WTC11 (cell line): ENCODE results near the gene GPR135. TPM values are rescaled to one million over a fixed set of nuclear protein-coding genes. Genes with fewer than 3 reads are reported as not detected.

ENCODE experiments used
- ATAC-seq: fragments of 200-7000 bp; cut with Tn5 transposase; 2 replicates; pipeline ENCODE4 v1.10.0; 2021; ENCODE audit warnings: mild to moderate bottlenecking, moderate library complexity
- CTCF ChIA-PET: fragments of 300-600 bp; sonication (Branson Sonifier 250); formaldehyde crosslinking; loops from one replicate; lab custom pipeline; 2021; ENCODE audit warnings: antibody characterized with exemption; lab: Charles Lee
- POLR2A ChIA-PET: fragments of 350-600 bp; sonication (Branson Sonifier 250); formaldehyde crosslinking; loops from one replicate; lab custom pipeline; 2021; ENCODE audit warnings: antibody characterized with exemption; lab: Charles Lee
- DNase-seq: peaks from one replicate; pipeline ENCODE4 v3.0.0; 2021; ENCODE audit warnings: low spot score
- H3K27ac Mint-ChIP-seq: 2 replicates; pipeline ENCODE4 v1.8.0; 2021; ENCODE audit warnings: mixed read lengths
- H3K27me3 Mint-ChIP-seq: 2 replicates; pipeline ENCODE4 v1.8.0; 2021; ENCODE audit warnings: low read depth, mild to moderate bottlenecking, moderate library complexity, mixed read lengths
- H3K36me3 Mint-ChIP-seq: 2 replicates; pipeline ENCODE4 v1.8.0; 2021; ENCODE audit warnings: mixed read lengths
- H3K4me1 Mint-ChIP-seq: 2 replicates; pipeline ENCODE4 v1.8.0; 2022; ENCODE audit warnings: mixed read lengths
- H3K4me3 Mint-ChIP-seq: 2 replicates; pipeline ENCODE4 v1.8.0; 2021; ENCODE audit warnings: mild to moderate bottlenecking, moderate library complexity, mixed read lengths
- H3K9me3 Mint-ChIP-seq: 2 replicates; pipeline ENCODE4 v1.8.0; 2021; ENCODE audit warnings: mixed read lengths
- ATF3 ChIP-seq: sonication (generic); formaldehyde crosslinking; conservative IDR thresholded peaks from 2 replicates; pipeline ENCODE4 v1.8.1; 2022; ENCODE audit warnings: mild to moderate bottlenecking, missing genetic modification reagents
- CREB1 ChIP-seq: sonication (generic); formaldehyde crosslinking; IDR thresholded peaks from 2 replicates; pipeline ENCODE4 v1.8.0; 2023; ENCODE audit warnings: mild to moderate bottlenecking, missing genetic modification reagents
- ELF4 ChIP-seq: sonication (generic); formaldehyde crosslinking; IDR thresholded peaks from 2 replicates; pipeline ENCODE4 v1.8.1; 2022; ENCODE audit warnings: low read depth, mild to moderate bottlenecking, moderate library complexity, missing genetic modification reagents
- EMX1 ChIP-seq: fragments of 250-450 bp; sonication (Bioruptor Pico); IDR thresholded peaks from 2 replicates; pipeline ENCODE4 v1.8.0; 2021; ENCODE audit warnings: mild to moderate bottlenecking
- GABPB1 ChIP-seq: sonication (generic); formaldehyde crosslinking; IDR thresholded peaks from 2 replicates; pipeline ENCODE4 v1.8.1; 2023; ENCODE audit warnings: mild to moderate bottlenecking, missing genetic modification reagents
- GRHL2 ChIP-seq: fragments of 250-450 bp; sonication (Bioruptor Pico); IDR thresholded peaks from 2 replicates; pipeline ENCODE4 v1.8.0; 2022; ENCODE audit warnings: mild to moderate bottlenecking, moderate library complexity; ENCODE audit not compliant: insufficient replicate concordance, severe bottlenecking
- IRF2 ChIP-seq: sonication (generic); formaldehyde crosslinking; IDR thresholded peaks from 2 replicates; pipeline ENCODE4 v1.8.0; 2022; ENCODE audit warnings: low read depth, missing genetic modification reagents, borderline replicate concordance
- JAZF1 ChIP-seq: fragments of 250-450 bp; sonication (Bioruptor Pico); IDR thresholded peaks from 2 replicates; pipeline ENCODE4 v1.9.0; 2021; ENCODE audit warnings: moderate library complexity, mild to moderate bottlenecking, inconsistent platforms
- MXD4 ChIP-seq: fragments of 250-450 bp; sonication (Bioruptor Pico); IDR thresholded peaks from 2 replicates; pipeline ENCODE4 v1.8.0; 2021; ENCODE audit warnings: mild to moderate bottlenecking, moderate library complexity, borderline replicate concordance
- MYBL2 ChIP-seq: sonication (generic); formaldehyde crosslinking; IDR thresholded peaks from 2 replicates; pipeline ENCODE4 v1.8.1; 2023; ENCODE audit warnings: mild to moderate bottlenecking, moderate library complexity, missing genetic modification reagents
- RORB ChIP-seq: fragments of 250-450 bp; sonication (Bioruptor Pico); IDR thresholded peaks from 2 replicates; pipeline ENCODE4 v1.9.0; 2021; ENCODE audit warnings: mild to moderate bottlenecking
- TP53 ChIP-seq: sonication (generic); formaldehyde crosslinking; IDR thresholded peaks from 2 replicates; pipeline ENCODE4 v1.8.1; 2023; ENCODE audit warnings: mild to moderate bottlenecking, missing genetic modification reagents
- ZNF396 ChIP-seq: fragments of 250-450 bp; sonication (Bioruptor Pico); IDR thresholded peaks from 2 replicates; pipeline ENCODE4 v1.8.0; 2021; ENCODE audit warnings: mild to moderate bottlenecking, moderate library complexity, borderline replicate concordance
- ZNF423 ChIP-seq: fragments of 250-450 bp; sonication (Bioruptor Pico); IDR thresholded peaks from 2 replicates; pipeline ENCODE4 v2.1.2; 2022; ENCODE audit warnings: mild to moderate bottlenecking, moderate library complexity
- ZNF671 ChIP-seq: fragments of 250-450 bp; sonication (Bioruptor Pico); IDR thresholded peaks from 2 replicates; pipeline ENCODE4 v1.8.0; 2021; ENCODE audit warnings: mild to moderate bottlenecking
- total RNA-seq: library from RNA; stranded (reverse); gene quantifications from 3 replicates; pipeline ENCODE4 v1.2.3, GENCODE V29; 2021
- TF ChIP-seq, protein P1 (sequence below): fragments of 250-450 bp; sonication (Bioruptor Pico); IDR thresholded peaks from 2 replicates; pipeline ENCODE4 v1.9.0; 2021; ENCODE audit warnings: mild to moderate bottlenecking
- TF ChIP-seq, protein P2 (sequence below): sonication (generic); formaldehyde crosslinking; IDR thresholded peaks from 2 replicates; pipeline ENCODE4 v1.8.1; 2023; ENCODE audit warnings: mild to moderate bottlenecking, missing genetic modification reagents, moderate library complexity
- TF ChIP-seq, protein P3 (sequence below): sonication (generic); formaldehyde crosslinking; IDR thresholded peaks from 2 replicates; pipeline ENCODE4 v1.8.1; 2023; ENCODE audit warnings: mild to moderate bottlenecking, missing genetic modification reagents, borderline replicate concordance
- TF ChIP-seq, protein P4 (sequence below): sonication (generic); formaldehyde crosslinking; IDR thresholded peaks from 2 replicates; pipeline ENCODE4 v1.8.1; 2023; ENCODE audit warnings: mild to moderate bottlenecking, moderate library complexity, missing genetic modification reagents
- TF ChIP-seq, protein P5 (sequence below): fragments of 250-450 bp; sonication (Bioruptor Pico); IDR thresholded peaks from 2 replicates; pipeline ENCODE4 v1.8.0; 2021; ENCODE audit warnings: mild to moderate bottlenecking
- TF ChIP-seq, protein P6 (sequence below): sonication (generic); formaldehyde crosslinking; conservative IDR thresholded peaks from 2 replicates; pipeline ENCODE4 v1.8.1; 2023; ENCODE audit warnings: mild to moderate bottlenecking, low read depth, missing genetic modification reagents, moderate library complexity

The GPR135 gene
- total RNA-seq, 1 experiment from 2014 or later = 1.7 TPM

DNA sequence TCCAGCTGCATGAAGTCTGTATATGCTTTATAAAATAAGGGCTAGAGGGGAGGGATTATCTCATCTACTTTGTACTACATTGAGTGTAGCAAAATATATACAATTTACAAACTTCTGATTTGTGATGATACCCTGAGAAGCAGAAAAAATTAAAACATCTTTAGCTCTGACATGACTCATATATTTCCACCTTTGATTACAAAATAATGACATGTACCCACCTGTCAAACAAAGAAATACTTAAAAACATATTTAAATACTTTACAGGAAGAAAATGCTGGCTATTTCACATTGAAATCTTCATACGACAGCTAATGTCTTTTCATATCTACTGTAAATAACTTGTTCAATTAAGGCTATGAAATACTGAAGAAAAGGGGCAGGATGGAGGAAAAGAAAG is 3.3 kb downstream of the GPR135 start:
- ChIA-PET POLR2A (no interaction called here), CTCF (no interaction called here)
- TF ChIP-seq ATF3 = no peak
- H3K4me1 Mint-ChIP-seq = peaks cover 14% of the 10 kb centered on the region
- no peak for ATAC-seq
- H3K36me3 Mint-ChIP-seq = peaks cover 9% of the 10 kb centered on the region
- DNase-seq = no peak
- H3K4me3 Mint-ChIP-seq = no peak overlapping the region
- peaks cover 9% of the 10 kb centered on the region for H3K9me3 Mint-ChIP-seq
- no peak overlapping the region for H3K27ac Mint-ChIP-seq
- peaks cover 22% of the 10 kb centered on the region for H3K27me3 Mint-ChIP-seq

DNA sequence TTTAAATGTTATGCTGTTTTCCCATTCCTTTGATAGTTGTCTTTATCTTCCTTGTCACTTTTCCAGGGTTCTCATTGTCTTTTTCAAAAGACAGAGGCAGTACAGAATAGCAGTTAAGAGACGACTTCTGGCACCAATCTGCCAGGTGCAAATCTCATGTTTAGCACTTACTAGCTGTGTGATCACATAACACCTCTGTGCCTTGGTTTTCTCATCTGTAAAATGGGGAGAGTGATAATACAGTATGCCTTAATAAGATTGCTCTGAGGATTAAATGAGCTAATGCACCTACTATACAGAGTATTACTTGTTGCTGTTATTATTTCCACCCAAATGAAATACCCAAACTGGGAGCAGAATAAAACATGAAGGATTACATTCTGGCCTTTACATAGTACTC is 4.8 kb downstream of the GPR135 start:
- POLR2A ChIA-PET = no interaction called here
- Mint-ChIP-seq H3K27ac (no peak overlapping the region), H3K36me3 (peaks cover 19% of the 10 kb centered on the region), H3K4me1 (peaks cover 11% of the 10 kb centered on the region), H3K27me3 (peaks cover 16% of the 10 kb centered on the region), H3K9me3 (peaks cover 12% of the 10 kb centered on the region), H3K4me3 (no peak overlapping the region)
- no peak for DNase-seq
- no peak for TF ChIP-seq CREB1 (CRISPR knock-in tag)
- TF ChIP-seq GRHL2 (CRISPR knock-in tag) = no peak
- TF ChIP-seq MXD4 (CRISPR knock-in tag) = no peak
- TF ChIP-seq MYBL2 (CRISPR knock-in tag) = no peak
- no peak for TF ChIP-seq EMX1 (CRISPR knock-in tag)
- no peak for TF ChIP-seq ZNF671 (CRISPR knock-in tag)
- no peak for ATAC-seq
- CTCF ChIA-PET = no interaction called here

DNA sequence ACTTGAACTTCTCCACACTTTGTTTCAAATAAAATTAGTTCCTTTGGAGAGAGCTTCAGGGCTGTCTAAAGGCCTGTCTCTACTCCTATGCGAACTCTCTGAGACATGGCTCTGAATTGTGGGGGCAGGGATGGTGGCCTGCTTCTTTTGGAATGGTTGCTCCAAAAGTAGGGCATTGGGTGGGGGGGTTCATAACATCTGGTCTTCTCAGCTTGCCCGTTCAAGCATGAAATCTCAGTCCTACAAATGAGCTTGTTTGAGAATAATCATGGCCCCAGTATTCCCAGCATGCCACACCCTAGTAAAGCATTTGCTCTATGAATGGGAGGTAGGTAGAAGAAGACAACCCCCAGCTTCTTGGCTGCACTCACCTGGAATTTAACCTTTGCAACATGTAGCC is 6.7 kb downstream of the GPR135 start:
- Mint-ChIP-seq H3K4me3 (no peak overlapping the region), H3K9me3 (peaks cover 12% of the 10 kb centered on the region), H3K27me3 (peaks cover 9% of the 10 kb centered on the region)
- DNase-seq = no peak
- CTCF ChIA-PET = interaction anchor here (1.0 kb wide), 1 partner anchor 26 kb away, joined by 3 read pairs; the partner anchor contains the start of genes JKAMP and L3HYPDH
- TF ChIP-seq ZNF396 (CRISPR knock-in tag) (no peak), GABPB1 (CRISPR knock-in tag) (no peak), TP53 (CRISPR knock-in tag) (no peak), ATF3 (no peak), IRF2 (no peak), RORB (CRISPR knock-in tag) (no peak), ELF4 (CRISPR knock-in tag) (no peak), JAZF1 (CRISPR knock-in tag) (no peak), ZNF423 (CRISPR knock-in tag) (no peak)
- TF ChIP-seq, protein P1, sequence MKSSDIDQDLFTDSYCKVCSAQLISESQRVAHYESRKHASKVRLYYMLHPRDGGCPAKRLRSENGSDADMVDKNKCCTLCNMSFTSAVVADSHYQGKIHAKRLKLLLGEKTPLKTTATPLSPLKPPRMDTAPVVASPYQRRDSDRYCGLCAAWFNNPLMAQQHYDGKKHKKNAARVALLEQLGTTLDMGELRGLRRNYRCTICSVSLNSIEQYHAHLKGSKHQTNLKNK = no peak
- TF ChIP-seq, protein P2, sequence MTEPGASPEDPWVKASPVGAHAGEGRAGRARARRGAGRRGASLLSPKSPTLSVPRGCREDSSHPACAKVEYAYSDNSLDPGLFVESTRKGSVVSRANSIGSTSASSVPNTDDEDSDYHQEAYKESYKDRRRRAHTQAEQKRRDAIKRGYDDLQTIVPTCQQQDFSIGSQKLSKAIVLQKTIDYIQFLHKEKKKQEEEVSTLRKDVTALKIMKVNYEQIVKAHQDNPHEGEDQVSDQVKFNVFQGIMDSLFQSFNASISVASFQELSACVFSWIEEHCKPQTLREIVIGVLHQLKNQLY (CRISPR knock-in tag) = no peak
- TF ChIP-seq, protein P3, sequence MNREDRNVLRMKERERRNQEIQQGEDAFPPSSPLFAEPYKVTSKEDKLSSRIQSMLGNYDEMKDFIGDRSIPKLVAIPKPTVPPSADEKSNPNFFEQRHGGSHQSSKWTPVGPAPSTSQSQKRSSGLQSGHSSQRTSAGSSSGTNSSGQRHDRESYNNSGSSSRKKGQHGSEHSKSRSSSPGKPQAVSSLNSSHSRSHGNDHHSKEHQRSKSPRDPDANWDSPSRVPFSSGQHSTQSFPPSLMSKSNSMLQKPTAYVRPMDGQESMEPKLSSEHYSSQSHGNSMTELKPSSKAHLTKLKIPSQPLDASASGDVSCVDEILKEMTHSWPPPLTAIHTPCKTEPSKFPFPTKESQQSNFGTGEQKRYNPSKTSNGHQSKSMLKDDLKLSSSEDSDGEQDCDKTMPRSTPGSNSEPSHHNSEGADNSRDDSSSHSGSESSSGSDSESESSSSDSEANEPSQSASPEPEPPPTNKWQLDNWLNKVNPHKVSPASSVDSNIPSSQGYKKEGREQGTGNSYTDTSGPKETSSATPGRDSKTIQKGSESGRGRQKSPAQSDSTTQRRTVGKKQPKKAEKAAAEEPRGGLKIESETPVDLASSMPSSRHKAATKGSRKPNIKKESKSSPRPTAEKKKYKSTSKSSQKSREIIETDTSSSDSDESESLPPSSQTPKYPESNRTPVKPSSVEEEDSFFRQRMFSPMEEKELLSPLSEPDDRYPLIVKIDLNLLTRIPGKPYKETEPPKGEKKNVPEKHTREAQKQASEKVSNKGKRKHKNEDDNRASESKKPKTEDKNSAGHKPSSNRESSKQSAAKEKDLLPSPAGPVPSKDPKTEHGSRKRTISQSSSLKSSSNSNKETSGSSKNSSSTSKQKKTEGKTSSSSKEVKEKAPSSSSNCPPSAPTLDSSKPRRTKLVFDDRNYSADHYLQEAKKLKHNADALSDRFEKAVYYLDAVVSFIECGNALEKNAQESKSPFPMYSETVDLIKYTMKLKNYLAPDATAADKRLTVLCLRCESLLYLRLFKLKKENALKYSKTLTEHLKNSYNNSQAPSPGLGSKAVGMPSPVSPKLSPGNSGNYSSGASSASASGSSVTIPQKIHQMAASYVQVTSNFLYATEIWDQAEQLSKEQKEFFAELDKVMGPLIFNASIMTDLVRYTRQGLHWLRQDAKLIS (CRISPR knock-in tag) = no peak
- TF ChIP-seq, protein P4, sequence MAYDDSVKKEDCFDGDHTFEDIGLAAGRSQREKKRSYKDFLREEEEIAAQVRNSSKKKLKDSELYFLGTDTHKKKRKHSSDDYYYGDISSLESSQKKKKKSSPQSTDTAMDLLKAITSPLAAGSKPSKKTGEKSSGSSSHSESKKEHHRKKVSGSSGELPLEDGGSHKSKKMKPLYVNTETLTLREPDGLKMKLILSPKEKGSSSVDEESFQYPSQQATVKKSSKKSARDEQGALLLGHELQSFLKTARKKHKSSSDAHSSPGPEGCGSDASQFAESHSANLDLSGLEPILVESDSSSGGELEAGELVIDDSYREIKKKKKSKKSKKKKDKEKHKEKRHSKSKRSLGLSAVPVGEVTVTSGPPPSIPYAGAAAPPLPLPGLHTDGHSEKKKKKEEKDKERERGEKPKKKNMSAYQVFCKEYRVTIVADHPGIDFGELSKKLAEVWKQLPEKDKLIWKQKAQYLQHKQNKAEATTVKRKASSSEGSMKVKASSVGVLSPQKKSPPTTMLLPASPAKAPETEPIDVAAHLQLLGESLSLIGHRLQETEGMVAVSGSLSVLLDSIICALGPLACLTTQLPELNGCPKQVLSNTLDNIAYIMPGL (CRISPR knock-in tag) = no peak
- TF ChIP-seq, protein P5, sequence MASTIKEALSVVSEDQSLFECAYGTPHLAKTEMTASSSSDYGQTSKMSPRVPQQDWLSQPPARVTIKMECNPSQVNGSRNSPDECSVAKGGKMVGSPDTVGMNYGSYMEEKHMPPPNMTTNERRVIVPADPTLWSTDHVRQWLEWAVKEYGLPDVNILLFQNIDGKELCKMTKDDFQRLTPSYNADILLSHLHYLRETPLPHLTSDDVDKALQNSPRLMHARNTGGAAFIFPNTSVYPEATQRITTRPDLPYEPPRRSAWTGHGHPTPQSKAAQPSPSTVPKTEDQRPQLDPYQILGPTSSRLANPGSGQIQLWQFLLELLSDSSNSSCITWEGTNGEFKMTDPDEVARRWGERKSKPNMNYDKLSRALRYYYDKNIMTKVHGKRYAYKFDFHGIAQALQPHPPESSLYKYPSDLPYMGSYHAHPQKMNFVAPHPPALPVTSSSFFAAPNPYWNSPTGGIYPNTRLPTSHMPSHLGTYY (CRISPR knock-in tag) = no peak
- TF ChIP-seq, protein P6, sequence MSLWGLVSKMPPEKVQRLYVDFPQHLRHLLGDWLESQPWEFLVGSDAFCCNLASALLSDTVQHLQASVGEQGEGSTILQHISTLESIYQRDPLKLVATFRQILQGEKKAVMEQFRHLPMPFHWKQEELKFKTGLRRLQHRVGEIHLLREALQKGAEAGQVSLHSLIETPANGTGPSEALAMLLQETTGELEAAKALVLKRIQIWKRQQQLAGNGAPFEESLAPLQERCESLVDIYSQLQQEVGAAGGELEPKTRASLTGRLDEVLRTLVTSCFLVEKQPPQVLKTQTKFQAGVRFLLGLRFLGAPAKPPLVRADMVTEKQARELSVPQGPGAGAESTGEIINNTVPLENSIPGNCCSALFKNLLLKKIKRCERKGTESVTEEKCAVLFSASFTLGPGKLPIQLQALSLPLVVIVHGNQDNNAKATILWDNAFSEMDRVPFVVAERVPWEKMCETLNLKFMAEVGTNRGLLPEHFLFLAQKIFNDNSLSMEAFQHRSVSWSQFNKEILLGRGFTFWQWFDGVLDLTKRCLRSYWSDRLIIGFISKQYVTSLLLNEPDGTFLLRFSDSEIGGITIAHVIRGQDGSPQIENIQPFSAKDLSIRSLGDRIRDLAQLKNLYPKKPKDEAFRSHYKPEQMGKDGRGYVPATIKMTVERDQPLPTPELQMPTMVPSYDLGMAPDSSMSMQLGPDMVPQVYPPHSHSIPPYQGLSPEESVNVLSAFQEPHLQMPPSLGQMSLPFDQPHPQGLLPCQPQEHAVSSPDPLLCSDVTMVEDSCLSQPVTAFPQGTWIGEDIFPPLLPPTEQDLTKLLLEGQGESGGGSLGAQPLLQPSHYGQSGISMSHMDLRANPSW (CRISPR knock-in tag) = no peak
- TF ChIP-seq, all 79 proteins: peak for 0
- no peak overlapping the region for H3K27ac Mint-ChIP-seq
- H3K4me1 Mint-ChIP-seq = peaks cover 3% of the 10 kb centered on the region
- ATAC-seq = no peak
- H3K36me3 Mint-ChIP-seq = peaks cover 19% of the 10 kb centered on the region
- POLR2A ChIA-PET = no interaction called here
